Epithelial cell of proximal tubule (primary cell): ENCODE results near the gene MDP1. TPM values are rescaled to one million over a fixed set of nuclear protein-coding genes. Genes with fewer than 3 reads are reported as not detected.

ENCODE experiments used
- DNase-seq: peaks from one replicate; pipeline ENCODE4 v3.0.0-alpha.2; 2011; ENCODE audit warnings: low read depth
- H3K4me3 ChIP-seq: 2 replicates; pipeline ENCODE4 v1.5.1; 2011; ENCODE audit warnings: low read depth, mild to moderate bottlenecking, low read length
- total RNA-seq: library from RNA; depleted of rRNA; stranded (reverse); fragments of >200 nt; gene quantifications from 2 replicates; pipeline ENCODE4 v1.2.3, GENCODE V29; 2015
- TF ChIP-seq, protein P1 (sequence below): conservative IDR thresholded peaks from 2 replicates; pipeline ENCODE4 v1.5.1; 2012; ENCODE audit warnings: low read depth, mild to moderate bottlenecking, low read length

The MDP1 gene
- total RNA-seq, 1 donor from 2014 or later: 26.1 TPM

GRCh38 chr14:24234095-24235005 lies 18.5 kb upstream of the MDP1 start:
- TF ChIP-seq, protein P1, sequence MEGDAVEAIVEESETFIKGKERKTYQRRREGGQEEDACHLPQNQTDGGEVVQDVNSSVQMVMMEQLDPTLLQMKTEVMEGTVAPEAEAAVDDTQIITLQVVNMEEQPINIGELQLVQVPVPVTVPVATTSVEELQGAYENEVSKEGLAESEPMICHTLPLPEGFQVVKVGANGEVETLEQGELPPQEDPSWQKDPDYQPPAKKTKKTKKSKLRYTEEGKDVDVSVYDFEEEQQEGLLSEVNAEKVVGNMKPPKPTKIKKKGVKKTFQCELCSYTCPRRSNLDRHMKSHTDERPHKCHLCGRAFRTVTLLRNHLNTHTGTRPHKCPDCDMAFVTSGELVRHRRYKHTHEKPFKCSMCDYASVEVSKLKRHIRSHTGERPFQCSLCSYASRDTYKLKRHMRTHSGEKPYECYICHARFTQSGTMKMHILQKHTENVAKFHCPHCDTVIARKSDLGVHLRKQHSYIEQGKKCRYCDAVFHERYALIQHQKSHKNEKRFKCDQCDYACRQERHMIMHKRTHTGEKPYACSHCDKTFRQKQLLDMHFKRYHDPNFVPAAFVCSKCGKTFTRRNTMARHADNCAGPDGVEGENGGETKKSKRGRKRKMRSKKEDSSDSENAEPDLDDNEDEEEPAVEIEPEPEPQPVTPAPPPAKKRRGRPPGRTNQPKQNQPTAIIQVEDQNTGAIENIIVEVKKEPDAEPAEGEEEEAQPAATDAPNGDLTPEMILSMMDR: no peak
- DNase-seq: no peak
- H3K4me3 ChIP-seq: no peak overlapping the region

- TF ChIP-seq, protein P1: no peak
- peak overlapping the region; percentile 70 for H3K4me3 ChIP-seq
- DNase-seq: no peak
Observed at GRCh38 chr14:24233538-24233866, 17.6 kb upstream of the MDP1 start.

- no peak for DNase-seq
- TF ChIP-seq, protein P1: no peak
- peak within 1 kb of the TSS; percentile 70 for H3K4me3 ChIP-seq
Observed at GRCh38 chr14:24232645-24233537, 17.0 kb upstream of the MDP1 start, which contains the start of gene GMPR2. Gene GMPR2, plus strand, starts transcription at chr14:24232929. Its CDS starts 325 bp downstream, at chr14:24233254.

GRCh38 chr14:24232121-24232644 lies 16.3 kb upstream of the MDP1 start, which contains the start of gene NEDD8:
Gene NEDD8, minus strand, starts transcription at chr14:24232367. Its CDS starts 100 bp downstream, at chr14:24232267.
- peak within 1 kb of the TSS; percentile 70 for H3K4me3 ChIP-seq
- DNase-seq: peak; percentile 56
- TF ChIP-seq, protein P1: no peak

- peak overlapping the region; percentile 70 for H3K4me3 ChIP-seq
- DNase-seq: no peak
- TF ChIP-seq, protein P1: no peak
Observed at GRCh38 chr14:24231263-24232120, 15.6 kb upstream of the MDP1 start.

- no peak for DNase-seq
- H3K4me3 ChIP-seq: no peak overlapping the region
- TF ChIP-seq, protein P1: no peak
Observed at GRCh38 chr14:24228902-24229301, 13.0 kb upstream of the MDP1 start.
